ENCODE measurements around the gene LRRC26. TPM values are rescaled to one million over a fixed set of nuclear protein-coding genes. Genes with fewer than 3 reads are reported as not detected.

Gene LRRC26
- total RNA-seq, 1 experiment from 2014 or later = 2.4 TPM

DNA sequence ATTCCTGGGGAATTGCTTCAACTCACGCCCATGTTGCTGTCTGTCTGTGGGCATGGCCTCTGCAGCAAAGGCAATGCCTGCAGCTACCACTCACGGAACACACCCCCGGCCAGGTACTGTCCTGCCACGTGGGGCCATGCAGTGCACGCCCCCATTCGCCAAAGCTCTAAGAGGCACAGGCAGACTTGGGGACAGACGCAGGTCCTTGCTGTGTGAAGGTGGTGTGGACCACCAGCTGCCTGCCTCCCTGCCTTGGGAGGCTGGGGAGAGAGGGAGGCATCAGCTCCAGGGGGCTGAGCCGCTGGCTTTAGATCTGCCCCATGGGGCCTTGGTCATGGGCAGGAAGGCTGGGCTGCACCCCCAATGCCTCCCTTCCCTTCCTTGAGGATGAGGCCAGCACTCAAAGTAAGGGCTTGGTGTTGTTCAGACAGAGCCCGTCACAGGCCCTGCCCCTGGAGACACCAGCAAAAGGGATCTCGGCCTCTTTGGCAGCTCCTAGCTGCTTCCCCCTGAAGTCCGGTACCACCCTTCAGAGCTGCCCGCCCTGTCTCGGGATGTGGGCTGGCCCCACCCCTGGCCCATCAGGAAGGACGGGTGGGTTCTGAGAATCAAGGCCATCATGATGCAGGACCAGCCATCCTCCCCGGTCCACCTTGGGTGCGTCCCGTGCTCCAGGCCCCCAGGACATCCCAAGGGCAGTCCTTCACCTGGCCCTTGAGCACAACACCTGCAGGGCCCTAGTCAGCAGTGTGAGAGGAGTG lies 28.6 kb downstream of the LRRC26 start:
- intact Hi-C loops (cut with micrococcal nuclease) = no loop called here
- POLR2A ChIA-PET = no interaction called here
- RAD21 ChIA-PET (ENCODE audit: low non-redundant PET in 1 of 2, low total read pairs in 2 of 2, uncharacterized antibody in 2 of 2, unreplicated experiment in 2 of 2) = no interaction called here
- Histone ChIP-seq H2AFZ (ENCODE audit: low read depth, low read length, poor library complexity, severe bottlenecking) (no peak overlapping the region), H3K4me2 (ENCODE audit: low read length) (no peak overlapping the region), H3K4me1 (ENCODE audit: control insufficient read depth in 1 of 2, insufficient read depth in 2 of 2, low read length in 2 of 2) (peaks cover 0 to 4% of the 10 kb centered on the region in 2 experiments; a peak in 3 of 4 replicates), H3K9me3 (ENCODE audit: control insufficient read depth in 1 of 2, insufficient read depth in 1 of 2, low read depth in 1 of 2, low read length in 2 of 2) (no peaks in the 10 kb centered on the region), H3K4me3 (replicated peaks in 1 of 2; ENCODE audit: low read depth in 1 of 2, low read length in 2 of 2) (no peak overlapping the region), H3K27me3 (ENCODE audit: insufficient read depth, low read length) (no peaks in the 10 kb centered on the region), H3K79me2 (ENCODE audit: insufficient read depth, low read length) (no peaks in the 10 kb centered on the region), H4K20me1 (ENCODE audit: insufficient read depth) (no peaks in the 10 kb centered on the region), H3K27ac (ENCODE audit: low read depth, low read length) (no peak overlapping the region), H3K9me2 (ENCODE audit: insufficient read depth) (no peaks in the 10 kb centered on the region), H3K9ac (ENCODE audit: low read length) (no peak overlapping the region), H3K36me3 (ENCODE audit: control insufficient read depth in 1 of 2, insufficient read depth in 2 of 2, low read length in 2 of 2) (no peaks in the 10 kb centered on the region)
- BruUV-seq (replicated peaks) = no TSS peak
- CTCF ChIA-PET = no interaction called here
- TF ChIP-seq ZFX (IDR thresholded peaks at IDR 0.05) = no peak
- TF ChIP-seq, protein P1, sequence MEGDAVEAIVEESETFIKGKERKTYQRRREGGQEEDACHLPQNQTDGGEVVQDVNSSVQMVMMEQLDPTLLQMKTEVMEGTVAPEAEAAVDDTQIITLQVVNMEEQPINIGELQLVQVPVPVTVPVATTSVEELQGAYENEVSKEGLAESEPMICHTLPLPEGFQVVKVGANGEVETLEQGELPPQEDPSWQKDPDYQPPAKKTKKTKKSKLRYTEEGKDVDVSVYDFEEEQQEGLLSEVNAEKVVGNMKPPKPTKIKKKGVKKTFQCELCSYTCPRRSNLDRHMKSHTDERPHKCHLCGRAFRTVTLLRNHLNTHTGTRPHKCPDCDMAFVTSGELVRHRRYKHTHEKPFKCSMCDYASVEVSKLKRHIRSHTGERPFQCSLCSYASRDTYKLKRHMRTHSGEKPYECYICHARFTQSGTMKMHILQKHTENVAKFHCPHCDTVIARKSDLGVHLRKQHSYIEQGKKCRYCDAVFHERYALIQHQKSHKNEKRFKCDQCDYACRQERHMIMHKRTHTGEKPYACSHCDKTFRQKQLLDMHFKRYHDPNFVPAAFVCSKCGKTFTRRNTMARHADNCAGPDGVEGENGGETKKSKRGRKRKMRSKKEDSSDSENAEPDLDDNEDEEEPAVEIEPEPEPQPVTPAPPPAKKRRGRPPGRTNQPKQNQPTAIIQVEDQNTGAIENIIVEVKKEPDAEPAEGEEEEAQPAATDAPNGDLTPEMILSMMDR (IDR thresholded peaks at IDR 0.05 in 2 of 3, conservative IDR thresholded peaks at IDR 0.05 in 1 of 3; ENCODE audit: borderline replicate concordance in 1 of 3, insufficient read depth in 1 of 3, low read depth in 2 of 3, low read length in 2 of 3) = no peak
- ATAC-seq = no peak
- DNase-seq (ENCODE audit: low read depth, low spot score) = no peak

DNA sequence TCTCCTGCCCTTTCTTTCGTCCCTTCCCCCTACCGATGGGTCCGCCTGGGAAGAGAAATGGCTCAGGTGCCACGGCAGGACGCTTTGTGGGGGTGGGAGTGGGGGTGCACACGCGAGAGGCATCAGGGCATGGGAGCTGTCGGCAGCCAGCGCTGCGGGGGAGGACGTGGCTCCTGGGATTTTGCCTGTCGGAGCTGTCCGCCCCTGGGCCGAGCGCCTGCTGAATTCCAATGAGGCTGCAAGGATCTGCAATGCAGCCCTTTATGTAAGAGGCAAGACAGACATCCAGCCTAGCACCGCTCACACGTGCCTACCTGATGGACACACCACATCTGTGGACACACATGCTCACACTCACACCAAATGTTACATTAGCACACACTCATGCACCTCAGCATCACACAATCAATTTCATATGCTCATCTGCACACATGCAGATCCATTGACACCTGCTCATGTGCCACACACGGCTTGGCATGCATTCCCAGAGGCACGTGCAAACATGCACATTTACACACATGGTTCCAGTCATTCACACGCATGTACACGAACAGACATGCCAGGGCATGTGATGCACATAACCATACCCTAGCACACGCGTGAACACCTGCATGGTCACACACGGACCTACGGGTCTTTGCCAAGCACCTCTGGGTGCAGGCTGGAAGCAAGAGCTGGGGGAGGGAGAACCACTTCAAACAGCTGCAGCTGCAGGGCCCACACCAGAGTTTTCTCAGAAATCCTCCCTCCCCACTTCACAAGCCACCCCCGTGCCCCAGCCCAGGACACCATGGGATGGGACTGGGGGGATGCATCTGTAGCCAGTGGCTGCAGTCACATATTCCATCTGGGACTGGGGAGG lies 29.5 kb downstream of the LRRC26 start:
- Histone ChIP-seq H2AFZ (ENCODE audit: low read depth, low read length, poor library complexity, severe bottlenecking) (no peak overlapping the region), H3K4me2 (ENCODE audit: low read length) (no peak overlapping the region), H3K4me3 (replicated peaks in 1 of 2; ENCODE audit: low read depth in 1 of 2, low read length in 2 of 2) (no peak overlapping the region), H4K20me1 (ENCODE audit: insufficient read depth) (no peaks in the 10 kb centered on the region), H3K36me3 (ENCODE audit: control insufficient read depth in 1 of 2, insufficient read depth in 2 of 2, low read length in 2 of 2) (no peaks in the 10 kb centered on the region), H3K79me2 (ENCODE audit: insufficient read depth, low read length) (no peaks in the 10 kb centered on the region), H3K27me3 (ENCODE audit: insufficient read depth, low read length) (no peaks in the 10 kb centered on the region), H3K4me1 (ENCODE audit: control insufficient read depth in 1 of 2, insufficient read depth in 2 of 2, low read length in 2 of 2) (peaks cover 0 to 4% of the 10 kb centered on the region in 2 experiments; a peak in 3 of 4 replicates), H3K9ac (ENCODE audit: low read length) (no peak overlapping the region), H3K9me2 (ENCODE audit: insufficient read depth) (no peaks in the 10 kb centered on the region), H3K9me3 (ENCODE audit: control insufficient read depth in 1 of 2, insufficient read depth in 1 of 2, low read depth in 1 of 2, low read length in 2 of 2) (no peaks in the 10 kb centered on the region), H3K27ac (ENCODE audit: low read depth, low read length) (no peak overlapping the region)
- no TSS peak for BruUV-seq (replicated peaks)
- ChIA-PET POLR2A (no interaction called here), RAD21 (ENCODE audit: low non-redundant PET in 1 of 2, low total read pairs in 2 of 2, uncharacterized antibody in 2 of 2, unreplicated experiment in 2 of 2) (no interaction called here), CTCF (no interaction called here)
- intact Hi-C loops (cut with micrococcal nuclease) = no loop called here
- no peak for ATAC-seq
- no peak for DNase-seq (ENCODE audit: low read depth, low spot score)
- TF ChIP-seq YY1 (IDR thresholded peaks at IDR 0.05; ENCODE audit: extremely low read depth, insufficient replicate concordance, low read depth, low read length) (no peak), POLR2A (IDR thresholded peaks at IDR 0.05; ENCODE audit: borderline replicate concordance, extremely low read depth, insufficient read depth, insufficient read length) (no peak), EZH2 (IDR thresholded peaks at IDR 0.05) (no peak), POLR2AphosphoS5 (IDR thresholded peaks at IDR 0.05; ENCODE audit: low read depth, low read length) (no peak), TCF7L2 (IDR thresholded peaks at IDR 0.05; ENCODE audit: borderline replicate concordance, extremely low read depth, insufficient read depth, insufficient read length) (no peak), SP1 (IDR thresholded peaks at IDR 0.05; ENCODE audit: low read depth) (no peak), ELF1 (IDR thresholded peaks at IDR 0.05; ENCODE audit: borderline replicate concordance, low read depth) (no peak), ZFX (IDR thresholded peaks at IDR 0.05) (no peak), RAD21 (IDR thresholded peaks at IDR 0.05; ENCODE audit: low read depth) (no peak), SRF (IDR thresholded peaks at IDR 0.05; ENCODE audit: low read depth) (no peak), FOSL1 (IDR thresholded peaks at IDR 0.05; ENCODE audit: low read depth) (no peak)
- TF ChIP-seq, protein P2, sequence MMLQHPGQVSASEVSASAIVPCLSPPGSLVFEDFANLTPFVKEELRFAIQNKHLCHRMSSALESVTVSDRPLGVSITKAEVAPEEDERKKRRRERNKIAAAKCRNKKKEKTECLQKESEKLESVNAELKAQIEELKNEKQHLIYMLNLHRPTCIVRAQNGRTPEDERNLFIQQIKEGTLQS (IDR thresholded peaks at IDR 0.05) = no peak
- TF ChIP-seq, protein P3, sequence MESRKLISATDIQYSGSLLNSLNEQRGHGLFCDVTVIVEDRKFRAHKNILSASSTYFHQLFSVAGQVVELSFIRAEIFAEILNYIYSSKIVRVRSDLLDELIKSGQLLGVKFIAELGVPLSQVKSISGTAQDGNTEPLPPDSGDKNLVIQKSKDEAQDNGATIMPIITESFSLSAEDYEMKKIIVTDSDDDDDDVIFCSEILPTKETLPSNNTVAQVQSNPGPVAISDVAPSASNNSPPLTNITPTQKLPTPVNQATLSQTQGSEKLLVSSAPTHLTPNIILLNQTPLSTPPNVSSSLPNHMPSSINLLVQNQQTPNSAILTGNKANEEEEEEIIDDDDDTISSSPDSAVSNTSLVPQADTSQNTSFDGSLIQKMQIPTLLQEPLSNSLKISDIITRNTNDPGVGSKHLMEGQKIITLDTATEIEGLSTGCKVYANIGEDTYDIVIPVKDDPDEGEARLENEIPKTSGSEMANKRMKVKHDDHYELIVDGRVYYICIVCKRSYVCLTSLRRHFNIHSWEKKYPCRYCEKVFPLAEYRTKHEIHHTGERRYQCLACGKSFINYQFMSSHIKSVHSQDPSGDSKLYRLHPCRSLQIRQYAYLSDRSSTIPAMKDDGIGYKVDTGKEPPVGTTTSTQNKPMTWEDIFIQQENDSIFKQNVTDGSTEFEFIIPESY (IDR thresholded peaks at IDR 0.05; ENCODE audit: extremely low read depth, insufficient replicate concordance, low read length) = no peak

All from HCT116 (cell line).